Smooth muscle cell (in vitro differentiated cells): ENCODE results near the gene WDR64. TPM values are rescaled to one million over a fixed set of nuclear protein-coding genes. Genes with fewer than 3 reads are reported as not detected.

Experiments used
- DNase-seq: peaks from one replicate; lab custom pipeline; 2025; ENCODE audit not compliant: unreplicated experiment; lab: John Stamatoyannopoulos, UW
- H2AFZ ChIP-seq: fragments of 200-600 bp; sonication (generic); 2 replicates; pipeline ENCODE4 v1.6.0; 2016; ENCODE audit warnings: antibody characterized with exemption, low read depth, mild to moderate bottlenecking
- H3F3A ChIP-seq: fragments of 200-600 bp; sonication (generic); 2 replicates; pipeline ENCODE4 v1.6.0; 2017; ENCODE audit warnings: antibody characterized with exemption, low read depth
- H3K27ac ChIP-seq: fragments of 200-600 bp; sonication (generic); 2 replicates; pipeline ENCODE4 v1.5.1; 2016; ENCODE audit warnings: low read depth, mild to moderate bottlenecking
- H3K27me3 ChIP-seq: fragments of 200-600 bp; sonication (generic); 2 replicates; pipeline ENCODE4 v1.6.1; 2016; ENCODE audit warnings: low read depth, mild to moderate bottlenecking
- H3K36me3 ChIP-seq: fragments of 200-600 bp; sonication (generic); 2 replicates; pipeline ENCODE4 v1.5.1; 2016; ENCODE audit warnings: low read depth
- H3K4me1 ChIP-seq: fragments of 200-600 bp; sonication (generic); 2 replicates; pipeline ENCODE4 v1.5.1; 2016; ENCODE audit warnings: low read depth
- H3K4me2 ChIP-seq: fragments of 200-600 bp; sonication (generic); 2 replicates; pipeline ENCODE4 v1.6.0; 2016; ENCODE audit warnings: mild to moderate bottlenecking
- H3K4me3 ChIP-seq: fragments of 200-600 bp; sonication (generic); 2 replicates; pipeline ENCODE4 v1.5.1; 2016; ENCODE audit warnings: mild to moderate bottlenecking
- H3K79me2 ChIP-seq: fragments of 200-600 bp; sonication (generic); 2 replicates; pipeline ENCODE4 v1.6.0; 2016; ENCODE audit warnings: low read depth, mild to moderate bottlenecking
- H3K9ac ChIP-seq: fragments of 200-600 bp; sonication (generic); 2 replicates; pipeline ENCODE4 v1.6.0; 2016; ENCODE audit warnings: low read depth
- H3K9me3 ChIP-seq: fragments of 200-600 bp; sonication (generic); replicated peaks from 2 replicates; pipeline ENCODE4 v1.5.1; 2016; ENCODE audit warnings: low read depth
- H4K20me1 ChIP-seq: fragments of 200-600 bp; sonication (generic); 2 replicates; pipeline ENCODE4 v1.6.0; 2016; ENCODE audit warnings: low read depth
- WGBS: methylation state at CpG from one replicate; pipeline ENCODE4 v1.1.7; 2016; ENCODE audit warnings: low lambda C conversion rate; 5-methylcytosine and 5-hydroxymethylcytosine counted together
- polyA plus RNA-seq: library from polyadenylated mRNA; unstranded; fragments of >200 nt; fragmentation: Nextera tagmentation; extraction: Ambion mirVana; gene quantifications from 2 replicates; pipeline ENCODE4 v1.2.1, GENCODE V29; 2016
- total RNA-seq: library from RNA; depleted of rRNA; stranded (reverse); fragments of >200 nt; gene quantifications from 2 replicates; pipeline ENCODE4 v1.2.3, GENCODE V29; 2014
- TF ChIP-seq, protein P1 (sequence below): fragments of 200-600 bp; sonication (generic); IDR thresholded peaks from 2 replicates; pipeline ENCODE4 v1.5.1; 2017; ENCODE audit warnings: borderline replicate concordance, mild to moderate bottlenecking, antibody characterized with exemption; ENCODE audit not compliant: insufficient read depth, poor library complexity, severe bottlenecking

Gene WDR64
- total and polyA plus RNA-seq, 2 experiments from 2014 or later = not detected

GRCh38 chr1:241622669-241623068, 29.4 kb upstream of the WDR64 start:
- Histone ChIP-seq H4K20me1 (no peaks in the 10 kb centered on the region), H3K4me2 (no peak overlapping the region), H3F3A (no peaks in the 10 kb centered on the region), H2AFZ (no peak overlapping the region), H3K4me3 (no peak overlapping the region), H3K36me3 (no peaks in the 10 kb centered on the region), H3K27me3 (no peaks in the 10 kb centered on the region), H3K4me1 (no peaks in the 10 kb centered on the region), H3K27ac (no peak overlapping the region), H3K79me2 (no peaks in the 10 kb centered on the region), H3K9me3 (no peaks in the 10 kb centered on the region), H3K9ac (no peak overlapping the region)
- TF ChIP-seq, protein P1, sequence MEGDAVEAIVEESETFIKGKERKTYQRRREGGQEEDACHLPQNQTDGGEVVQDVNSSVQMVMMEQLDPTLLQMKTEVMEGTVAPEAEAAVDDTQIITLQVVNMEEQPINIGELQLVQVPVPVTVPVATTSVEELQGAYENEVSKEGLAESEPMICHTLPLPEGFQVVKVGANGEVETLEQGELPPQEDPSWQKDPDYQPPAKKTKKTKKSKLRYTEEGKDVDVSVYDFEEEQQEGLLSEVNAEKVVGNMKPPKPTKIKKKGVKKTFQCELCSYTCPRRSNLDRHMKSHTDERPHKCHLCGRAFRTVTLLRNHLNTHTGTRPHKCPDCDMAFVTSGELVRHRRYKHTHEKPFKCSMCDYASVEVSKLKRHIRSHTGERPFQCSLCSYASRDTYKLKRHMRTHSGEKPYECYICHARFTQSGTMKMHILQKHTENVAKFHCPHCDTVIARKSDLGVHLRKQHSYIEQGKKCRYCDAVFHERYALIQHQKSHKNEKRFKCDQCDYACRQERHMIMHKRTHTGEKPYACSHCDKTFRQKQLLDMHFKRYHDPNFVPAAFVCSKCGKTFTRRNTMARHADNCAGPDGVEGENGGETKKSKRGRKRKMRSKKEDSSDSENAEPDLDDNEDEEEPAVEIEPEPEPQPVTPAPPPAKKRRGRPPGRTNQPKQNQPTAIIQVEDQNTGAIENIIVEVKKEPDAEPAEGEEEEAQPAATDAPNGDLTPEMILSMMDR = no peak
- 91% methylated on average over 5 of the region's 5 CpGs for WGBS
- DNase-seq = no peak

- no peaks in the 10 kb centered on the region for H3F3A ChIP-seq
- no peak overlapping the region for H2AFZ ChIP-seq
- H3K36me3 ChIP-seq = no peaks in the 10 kb centered on the region
- no peak for DNase-seq
- WGBS = 91% methylated on average over 2 of the region's 2 CpGs
- H3K79me2 ChIP-seq = peaks cover 3% of the 10 kb centered on the region
- no peaks in the 10 kb centered on the region for H4K20me1 ChIP-seq
- H3K4me3 ChIP-seq = no peak overlapping the region
- no peaks in the 10 kb centered on the region for H3K27me3 ChIP-seq
- H3K9me3 ChIP-seq = no peaks in the 10 kb centered on the region
- no peak overlapping the region for H3K9ac ChIP-seq
- TF ChIP-seq, protein P1 = no peak
- H3K4me2 ChIP-seq = no peak overlapping the region
- no peak overlapping the region for H3K27ac ChIP-seq
- H3K4me1 ChIP-seq = no peaks in the 10 kb centered on the region
Measured at GRCh38 chr1:241624935-241625334, 27.1 kb upstream of the WDR64 start.

- H3K4me2 ChIP-seq = no peak overlapping the region
- no peaks in the 10 kb centered on the region for H3K36me3 ChIP-seq
- no peaks in the 10 kb centered on the region for H3F3A ChIP-seq
- no peaks in the 10 kb centered on the region for H4K20me1 ChIP-seq
- H3K9me3 ChIP-seq = no peaks in the 10 kb centered on the region
- no peaks in the 10 kb centered on the region for H3K4me1 ChIP-seq
- H3K27me3 ChIP-seq = no peaks in the 10 kb centered on the region
- WGBS = 83% methylated on average over 9 of the region's 9 CpGs
- no peak overlapping the region for H3K9ac ChIP-seq
- DNase-seq = no peak
- H3K4me3 ChIP-seq = no peak overlapping the region
- H2AFZ ChIP-seq = no peak overlapping the region
- TF ChIP-seq, protein P1 = peak; percentile 54
- peaks cover 6% of the 10 kb centered on the region for H3K79me2 ChIP-seq
- H3K27ac ChIP-seq = no peak overlapping the region
Measured at GRCh38 chr1:241627453-241628259, 24.4 kb upstream of the WDR64 start.

GRCh38 chr1:241630005-241630404, 22.1 kb upstream of the WDR64 start:
- Histone ChIP-seq H3K4me3 (no peak overlapping the region), H2AFZ (no peak overlapping the region), H3K9me3 (no peaks in the 10 kb centered on the region), H4K20me1 (peaks cover 7% of the 10 kb centered on the region), H3K27me3 (no peaks in the 10 kb centered on the region), H3K36me3 (no peaks in the 10 kb centered on the region), H3K4me1 (no peaks in the 10 kb centered on the region), H3K9ac (no peak overlapping the region), H3K4me2 (no peak overlapping the region), H3F3A (no peaks in the 10 kb centered on the region), H3K27ac (no peak overlapping the region), H3K79me2 (peaks cover 23% of the 10 kb centered on the region)
- TF ChIP-seq, protein P1 = no peak
- DNase-seq = no peak
